HG03442 (cell line): Measurements from ENCODE around the gene VPS18.
"Not testable (repeated sequence)": the region's sequence is repeated elsewhere in the genome, so short reads cannot be mapped to it uniquely, and the experiment has no call there.

Source experiments
- ATAC-seq: cut with Tn5 transposase; IDR thresholded peaks from one replicate; pipeline ENCODE4 v1.9.1; 2021; ENCODE audit warnings: mild to moderate bottlenecking, moderate library complexity; ENCODE audit not compliant: unreplicated experiment

Gene VPS18

GRCh38 chr15:40893733-40894680 lies at the start of gene VPS18:
Gene VPS18, plus strand, starts transcription at chr15:40894450. Its CDS starts 319 bp downstream, at chr15:40894769.
- peak; percentile 86 for ATAC-seq

GRCh38 chr15:40844696-40845030 lies 49.6 kb upstream of the VPS18 start:
- ATAC-seq, result no peak

- ATAC-seq, result no peak
These were observed 49.2 kb upstream of the VPS18 start for GRCh38 chr15:40845036-40845435.

GRCh38 chr15:40845511-40846284 lies 48.6 kb upstream of the VPS18 start:
- no peak for ATAC-seq

- no peak for ATAC-seq
These were observed 47.4 kb upstream of the VPS18 start for GRCh38 chr15:40846841-40847222.

- ATAC-seq, result no peak
These were observed 46.9 kb upstream of the VPS18 start for GRCh38 chr15:40847223-40847961.

GRCh38 chr15:40850576-40851112 lies 43.6 kb upstream of the VPS18 start:
- ATAC-seq, result no peak

- no peak for ATAC-seq
These were observed 41.7 kb upstream of the VPS18 start for GRCh38 chr15:40852529-40852928.

- ATAC-seq, result no peak
These were observed 40.9 kb upstream of the VPS18 start for GRCh38 chr15:40853241-40853890.

GRCh38 chr15:40854161-40854560 lies 40.1 kb upstream of the VPS18 start:
- ATAC-seq, result no peak

GRCh38 chr15:40855706-40856234 lies 38.5 kb upstream of the VPS18 start:
- ATAC-seq, result no peak

GRCh38 chr15:40856746-40857145 lies 37.5 kb upstream of the VPS18 start:
- ATAC-seq, result no peak

GRCh38 chr15:40857601-40858341 lies 36.5 kb upstream of the VPS18 start:
- ATAC-seq, result peak; percentile 72

GRCh38 chr15:40858706-40859105 lies 35.5 kb upstream of the VPS18 start:
- no peak for ATAC-seq

GRCh38 chr15:40859206-40859851 lies 34.9 kb upstream of the VPS18 start:
- ATAC-seq, result peak; percentile 64

GRCh38 chr15:40861147-40861546 lies 33.1 kb upstream of the VPS18 start:
- not testable (repeated sequence) for ATAC-seq

GRCh38 chr15:40863660-40864270 lies 30.5 kb upstream of the VPS18 start:
- ATAC-seq, result no peak

GRCh38 chr15:40867199-40867598 lies 27.1 kb upstream of the VPS18 start:
- ATAC-seq, result no peak

GRCh38 chr15:40869686-40870085 lies 24.6 kb upstream of the VPS18 start:
- ATAC-seq, result no peak
